HL-60 (cell line): ENCODE measurements around the gene RAB10.

Experiments used
- DNase-seq, 2 experiments: peaks; one replicate each; pipeline ENCODE4 v3.0.0-alpha.2; 2010 to 2020; ENCODE audit warnings: low read depth in 1 of 2, low spot score in 1 of 2
- H3K27ac ChIP-seq: fragments of 250-450 bp; sonication (Bioruptor Pico); replicated peaks from 2 replicates; pipeline ENCODE4 v1.5.1; 2020; ENCODE audit warnings: mild to moderate bottlenecking, moderate library complexity
- H3K27me3 ChIP-seq: fragments of 250-450 bp; sonication (Bioruptor Pico); 2 replicates; pipeline ENCODE4 v1.5.1; 2021; ENCODE audit warnings: mild to moderate bottlenecking, moderate library complexity; ENCODE audit not compliant: insufficient read depth, poor library complexity, severe bottlenecking
- H3K4me3 ChIP-seq: replicated peaks from 2 replicates; pipeline ENCODE4 v1.5.1; 2011; ENCODE audit warnings: mild to moderate bottlenecking, control low read depth, low read length; ENCODE audit not compliant: insufficient read depth
- GABPA ChIP-seq: IDR thresholded peaks from 2 replicates; pipeline ENCODE4 v1.6.1; 2012; ENCODE audit warnings: low read depth
- POLR2AphosphoS5 ChIP-seq: IDR thresholded peaks from 2 replicates; pipeline ENCODE4 v1.6.1; 2012; ENCODE audit warnings: low read depth
- SPI1 ChIP-seq: IDR thresholded peaks from 2 replicates; pipeline ENCODE4 v1.6.1; 2012; ENCODE audit warnings: low read depth, mild to moderate bottlenecking, borderline replicate concordance
- TF ChIP-seq, protein P1 (sequence below): IDR thresholded peaks from one replicate; pipeline ENCODE4 v1.5.1; 2011; ENCODE audit warnings: low read length, control low read depth, inconsistent platforms; ENCODE audit not compliant: insufficient read depth
- TF ChIP-seq, protein P2 (sequence below): IDR thresholded peaks from 2 replicates; pipeline ENCODE4 v1.6.1; 2012; ENCODE audit warnings: low read depth; ENCODE audit not compliant: insufficient replicate concordance

The RAB10 gene

DNA sequence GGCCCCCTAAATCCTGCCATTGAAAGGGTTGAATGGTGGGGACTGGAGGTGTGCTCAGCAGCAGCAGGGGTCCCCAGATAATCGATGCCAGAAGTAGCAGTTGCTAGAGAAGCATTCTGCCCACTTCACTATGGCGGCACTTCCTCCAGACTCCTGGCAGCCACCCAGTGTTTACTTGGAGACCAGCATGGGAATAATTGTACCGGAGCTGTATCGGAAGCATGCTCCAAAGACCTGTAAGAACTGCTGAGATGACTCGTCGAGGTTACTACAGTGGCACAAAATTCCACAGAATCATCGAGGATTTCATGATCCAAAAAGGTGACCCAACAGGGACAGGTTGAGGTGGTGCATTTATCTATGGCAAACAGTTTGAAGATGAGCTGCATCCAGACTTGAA is 128.0 kb downstream of the RAB10 start:
- Histone ChIP-seq H3K27me3 (no peaks in the 10 kb centered on the region), H3K4me3 (no peak overlapping the region), H3K27ac (no peak overlapping the region)
- TF ChIP-seq SPI1 = no peak
- TF ChIP-seq, protein P1, sequence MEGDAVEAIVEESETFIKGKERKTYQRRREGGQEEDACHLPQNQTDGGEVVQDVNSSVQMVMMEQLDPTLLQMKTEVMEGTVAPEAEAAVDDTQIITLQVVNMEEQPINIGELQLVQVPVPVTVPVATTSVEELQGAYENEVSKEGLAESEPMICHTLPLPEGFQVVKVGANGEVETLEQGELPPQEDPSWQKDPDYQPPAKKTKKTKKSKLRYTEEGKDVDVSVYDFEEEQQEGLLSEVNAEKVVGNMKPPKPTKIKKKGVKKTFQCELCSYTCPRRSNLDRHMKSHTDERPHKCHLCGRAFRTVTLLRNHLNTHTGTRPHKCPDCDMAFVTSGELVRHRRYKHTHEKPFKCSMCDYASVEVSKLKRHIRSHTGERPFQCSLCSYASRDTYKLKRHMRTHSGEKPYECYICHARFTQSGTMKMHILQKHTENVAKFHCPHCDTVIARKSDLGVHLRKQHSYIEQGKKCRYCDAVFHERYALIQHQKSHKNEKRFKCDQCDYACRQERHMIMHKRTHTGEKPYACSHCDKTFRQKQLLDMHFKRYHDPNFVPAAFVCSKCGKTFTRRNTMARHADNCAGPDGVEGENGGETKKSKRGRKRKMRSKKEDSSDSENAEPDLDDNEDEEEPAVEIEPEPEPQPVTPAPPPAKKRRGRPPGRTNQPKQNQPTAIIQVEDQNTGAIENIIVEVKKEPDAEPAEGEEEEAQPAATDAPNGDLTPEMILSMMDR = no peak
- TF ChIP-seq, protein P2, sequence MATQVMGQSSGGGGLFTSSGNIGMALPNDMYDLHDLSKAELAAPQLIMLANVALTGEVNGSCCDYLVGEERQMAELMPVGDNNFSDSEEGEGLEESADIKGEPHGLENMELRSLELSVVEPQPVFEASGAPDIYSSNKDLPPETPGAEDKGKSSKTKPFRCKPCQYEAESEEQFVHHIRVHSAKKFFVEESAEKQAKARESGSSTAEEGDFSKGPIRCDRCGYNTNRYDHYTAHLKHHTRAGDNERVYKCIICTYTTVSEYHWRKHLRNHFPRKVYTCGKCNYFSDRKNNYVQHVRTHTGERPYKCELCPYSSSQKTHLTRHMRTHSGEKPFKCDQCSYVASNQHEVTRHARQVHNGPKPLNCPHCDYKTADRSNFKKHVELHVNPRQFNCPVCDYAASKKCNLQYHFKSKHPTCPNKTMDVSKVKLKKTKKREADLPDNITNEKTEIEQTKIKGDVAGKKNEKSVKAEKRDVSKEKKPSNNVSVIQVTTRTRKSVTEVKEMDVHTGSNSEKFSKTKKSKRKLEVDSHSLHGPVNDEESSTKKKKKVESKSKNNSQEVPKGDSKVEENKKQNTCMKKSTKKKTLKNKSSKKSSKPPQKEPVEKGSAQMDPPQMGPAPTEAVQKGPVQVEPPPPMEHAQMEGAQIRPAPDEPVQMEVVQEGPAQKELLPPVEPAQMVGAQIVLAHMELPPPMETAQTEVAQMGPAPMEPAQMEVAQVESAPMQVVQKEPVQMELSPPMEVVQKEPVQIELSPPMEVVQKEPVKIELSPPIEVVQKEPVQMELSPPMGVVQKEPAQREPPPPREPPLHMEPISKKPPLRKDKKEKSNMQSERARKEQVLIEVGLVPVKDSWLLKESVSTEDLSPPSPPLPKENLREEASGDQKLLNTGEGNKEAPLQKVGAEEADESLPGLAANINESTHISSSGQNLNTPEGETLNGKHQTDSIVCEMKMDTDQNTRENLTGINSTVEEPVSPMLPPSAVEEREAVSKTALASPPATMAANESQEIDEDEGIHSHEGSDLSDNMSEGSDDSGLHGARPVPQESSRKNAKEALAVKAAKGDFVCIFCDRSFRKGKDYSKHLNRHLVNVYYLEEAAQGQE = no peak
- no peak for TF ChIP-seq GABPA
- TF ChIP-seq POLR2AphosphoS5 = no peak
- DNase-seq = no peak

GRCh38 chr2:26162963-26163362 is 129.1 kb downstream of the RAB10 start:
- TF ChIP-seq GABPA (no peak), SPI1 (no peak), POLR2AphosphoS5 (no peak)
- TF ChIP-seq, protein P2 = no peak
- TF ChIP-seq, protein P1 = no peak
- no peak overlapping the region for H3K27ac ChIP-seq
- DNase-seq = no peak

DNA sequence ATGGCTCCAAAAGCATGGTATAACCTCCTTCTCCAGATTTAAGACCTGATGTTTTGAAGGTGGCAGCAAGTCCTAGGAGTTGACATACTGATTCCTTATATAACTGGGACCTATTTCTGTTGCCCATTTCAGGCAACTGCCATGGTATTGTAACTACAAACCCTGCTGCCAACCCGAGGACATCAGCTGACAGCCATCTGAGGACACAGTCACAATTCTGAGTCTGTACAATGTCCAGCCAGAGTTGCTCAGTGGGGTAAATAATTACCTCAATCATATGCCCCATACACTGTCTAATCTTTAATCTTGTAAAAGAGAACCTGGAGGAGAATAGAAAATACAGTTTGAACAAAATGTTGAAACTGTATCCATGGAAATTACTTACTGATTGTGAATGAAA is 130.3 kb downstream of the RAB10 start:
- no peaks in the 10 kb centered on the region for H3K27me3 ChIP-seq
- no peak overlapping the region for H3K27ac ChIP-seq
- TF ChIP-seq GABPA = no peak
- no peak for TF ChIP-seq POLR2AphosphoS5
- TF ChIP-seq, protein P1 = no peak
- no peak for TF ChIP-seq SPI1
- TF ChIP-seq, protein P2 = no peak
- no peak for DNase-seq
- no peak overlapping the region for H3K4me3 ChIP-seq

More at GRCh38 chr2:26162963-26163362, 129.1 kb downstream of the RAB10 start:
- no peaks in the 10 kb centered on the region for H3K27me3 ChIP-seq
- H3K4me3 ChIP-seq = no peak overlapping the region
